ENCODE results near the gene PRDM16.

PRDM16 gene

DNA sequence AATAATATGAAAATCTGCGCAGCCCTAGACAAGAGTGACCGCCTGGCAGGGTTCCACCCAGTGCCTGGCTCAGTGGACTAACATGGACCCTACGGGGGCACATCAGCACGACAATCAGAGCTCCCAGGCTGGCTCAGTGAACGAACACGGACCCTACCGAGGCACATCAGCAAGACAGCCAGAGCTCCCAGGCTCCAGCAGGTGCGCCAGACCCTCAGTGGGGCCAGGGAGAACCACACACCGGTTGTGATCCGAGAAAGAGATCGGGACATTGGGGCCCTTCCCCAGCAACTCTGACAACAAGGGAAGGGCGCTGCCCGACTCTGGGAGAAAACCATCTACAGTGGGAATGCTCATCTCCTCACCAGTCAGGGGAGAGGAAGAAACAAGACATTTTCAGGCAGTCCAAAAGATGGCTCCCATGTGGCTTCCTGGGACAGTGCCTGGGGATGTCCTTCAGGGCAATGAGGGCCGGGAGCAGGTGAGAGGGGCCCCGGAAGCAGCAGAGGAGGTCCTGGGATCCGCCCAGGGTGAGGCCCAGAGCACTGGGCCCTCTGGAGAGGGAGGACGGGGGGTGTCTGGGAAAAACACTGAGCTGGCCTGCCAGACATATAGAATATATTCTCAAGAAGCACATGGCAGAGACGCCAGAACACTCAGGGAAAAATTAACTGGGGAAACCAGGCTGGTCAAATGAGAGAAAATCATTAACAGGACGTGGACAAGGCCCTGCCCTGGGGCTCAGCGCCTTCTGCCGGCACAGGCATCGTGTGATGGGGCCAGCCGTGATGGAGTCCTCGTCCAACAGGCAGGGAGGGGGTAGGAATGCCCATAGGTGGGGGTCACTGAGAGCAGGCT lies 390.3 kb downstream of the PRDM16 start (continued):
- TF ChIP-seq PPARA (CRISPR knock-in tag; IDR thresholded peaks at IDR 0.05; ENCODE audit: borderline replicate concordance): no peak
- TF ChIP-seq POU6F1 (CRISPR knock-in tag; IDR thresholded peaks at IDR 0.05; ENCODE audit: borderline replicate concordance, low read depth): no peak
- TF ChIP-seq ZNF70 (CRISPR knock-in tag; IDR thresholded peaks at IDR 0.05): no peak
- TF ChIP-seq OSR1 (CRISPR knock-in tag; IDR thresholded peaks at IDR 0.05): no peak
- TF ChIP-seq ARNTL (CRISPR knock-in tag; IDR thresholded peaks at IDR 0.05; ENCODE audit: borderline replicate concordance, low read depth): no peak

DNA sequence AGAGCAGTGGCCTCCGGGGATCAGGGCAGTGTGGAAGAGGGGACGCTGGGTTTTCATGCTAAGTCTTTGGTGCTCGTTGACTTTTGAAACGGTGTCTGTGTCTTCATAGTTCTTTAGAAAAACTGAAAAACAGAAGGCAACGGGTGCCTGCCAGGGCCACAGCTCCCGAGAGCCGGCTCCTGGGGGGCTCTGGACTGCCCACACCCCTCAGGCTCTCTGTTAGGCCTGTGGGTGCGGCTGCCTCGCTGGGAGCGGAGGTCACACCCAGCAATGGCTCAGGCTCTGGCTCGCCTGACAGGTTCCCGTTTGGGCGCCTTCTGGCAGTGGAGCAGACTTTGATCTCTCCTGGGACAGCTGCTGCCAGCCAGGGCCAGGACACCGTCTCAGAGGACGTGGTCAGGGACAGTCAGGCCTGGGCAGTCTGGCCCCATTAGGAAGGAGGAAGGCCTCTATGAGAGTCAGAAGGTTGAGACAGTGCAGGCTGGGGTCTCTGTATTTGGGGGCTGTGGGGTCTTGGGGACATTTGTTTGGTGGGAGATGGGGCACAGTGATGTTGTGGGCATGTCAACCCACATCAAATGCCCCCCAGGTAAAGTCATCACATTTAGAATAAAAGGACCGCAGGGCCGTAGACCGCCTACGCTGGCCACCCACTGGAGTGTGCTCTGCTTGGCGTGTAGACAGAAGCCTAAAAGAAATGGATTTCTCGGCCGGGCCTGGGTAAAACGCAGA lies 391.1 kb downstream of the PRDM16 start:
- TF ChIP-seq, protein P1, sequence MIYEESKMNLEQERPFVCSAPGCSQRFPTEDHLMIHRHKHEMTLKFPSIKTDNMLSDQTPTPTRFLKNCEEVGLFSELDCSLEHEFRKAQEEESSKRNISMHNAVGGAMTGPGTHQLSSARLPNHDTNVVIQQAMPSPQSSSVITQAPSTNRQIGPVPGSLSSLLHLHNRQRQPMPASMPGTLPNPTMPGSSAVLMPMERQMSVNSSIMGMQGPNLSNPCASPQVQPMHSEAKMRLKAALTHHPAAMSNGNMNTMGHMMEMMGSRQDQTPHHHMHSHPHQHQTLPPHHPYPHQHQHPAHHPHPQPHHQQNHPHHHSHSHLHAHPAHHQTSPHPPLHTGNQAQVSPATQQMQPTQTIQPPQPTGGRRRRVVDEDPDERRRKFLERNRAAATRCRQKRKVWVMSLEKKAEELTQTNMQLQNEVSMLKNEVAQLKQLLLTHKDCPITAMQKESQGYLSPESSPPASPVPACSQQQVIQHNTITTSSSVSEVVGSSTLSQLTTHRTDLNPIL (CRISPR knock-in tag; IDR thresholded peaks at IDR 0.05; ENCODE audit: low read depth): no peak
- TF ChIP-seq BACH2 (CRISPR knock-in tag; IDR thresholded peaks at IDR 0.05; ENCODE audit: borderline replicate concordance): no peak
- no peak for TF ChIP-seq TOX (CRISPR knock-in tag; IDR thresholded peaks at IDR 0.05; ENCODE audit: borderline replicate concordance)
- TF ChIP-seq GLIS3 (CRISPR knock-in tag; IDR thresholded peaks at IDR 0.05): no peak
- no peak for TF ChIP-seq SNAI2 (CRISPR knock-in tag; IDR thresholded peaks at IDR 0.05)
- TF ChIP-seq, protein P2, sequence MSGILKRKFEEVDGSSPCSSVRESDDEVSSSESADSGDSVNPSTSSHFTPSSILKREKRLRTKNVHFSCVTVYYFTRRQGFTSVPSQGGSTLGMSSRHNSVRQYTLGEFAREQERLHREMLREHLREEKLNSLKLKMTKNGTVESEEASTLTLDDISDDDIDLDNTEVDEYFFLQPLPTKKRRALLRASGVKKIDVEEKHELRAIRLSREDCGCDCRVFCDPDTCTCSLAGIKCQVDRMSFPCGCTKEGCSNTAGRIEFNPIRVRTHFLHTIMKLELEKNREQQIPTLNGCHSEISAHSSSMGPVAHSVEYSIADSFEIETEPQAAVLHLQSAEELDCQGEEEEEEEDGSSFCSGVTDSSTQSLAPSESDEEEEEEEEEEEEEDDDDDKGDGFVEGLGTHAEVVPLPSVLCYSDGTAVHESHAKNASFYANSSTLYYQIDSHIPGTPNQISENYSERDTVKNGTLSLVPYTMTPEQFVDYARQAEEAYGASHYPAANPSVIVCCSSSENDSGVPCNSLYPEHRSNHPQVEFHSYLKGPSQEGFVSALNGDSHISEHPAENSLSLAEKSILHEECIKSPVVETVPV (CRISPR knock-in tag; IDR thresholded peaks at IDR 0.05): no peak
- no peak for TF ChIP-seq ESRRG (CRISPR knock-in tag; IDR thresholded peaks at IDR 0.05)
- ATAC-seq: no peak

DNA sequence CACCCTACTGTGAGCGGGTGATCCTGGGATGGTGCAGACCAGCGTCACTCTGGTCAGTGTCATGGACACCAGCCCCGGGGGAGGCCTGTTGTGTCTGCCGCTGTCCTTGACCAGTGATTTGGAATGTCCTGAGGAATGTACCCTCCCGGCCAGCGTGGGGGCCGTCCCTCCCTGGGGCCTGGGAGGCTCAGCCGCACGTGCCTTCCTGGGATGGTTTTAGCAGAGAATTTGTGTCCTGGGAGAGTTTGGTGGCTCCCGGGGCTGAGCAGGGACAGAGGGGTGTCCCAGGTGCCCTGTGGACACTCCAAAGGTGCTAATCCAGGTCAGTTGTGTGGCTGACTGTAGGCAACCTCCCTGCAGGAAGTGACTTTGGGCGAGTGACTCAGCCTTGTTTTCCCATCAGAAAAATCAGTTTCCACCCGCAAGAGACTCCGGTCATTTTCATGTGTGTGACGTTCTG lies 391.7 kb downstream of the PRDM16 start:
- no peak for ATAC-seq
- no peak for TF ChIP-seq GLIS3 (CRISPR knock-in tag; IDR thresholded peaks at IDR 0.05)
- no peak for TF ChIP-seq ZNF565 (CRISPR knock-in tag; conservative IDR thresholded peaks at IDR 0.05; ENCODE audit: low read depth)

GRCh38 chr1:3461238-3461933 lies 392.4 kb downstream of the PRDM16 start:
- no peak for ATAC-seq
- no peak for TF ChIP-seq BACH2 (CRISPR knock-in tag; IDR thresholded peaks at IDR 0.05; ENCODE audit: borderline replicate concordance)
- TF ChIP-seq, protein P2 (CRISPR knock-in tag; IDR thresholded peaks at IDR 0.05): no peak
- no peak for TF ChIP-seq PATZ1 (CRISPR knock-in tag; IDR thresholded peaks at IDR 0.05; ENCODE audit: borderline replicate concordance)
- no peak for TF ChIP-seq ZNF8 (CRISPR knock-in tag; IDR thresholded peaks at IDR 0.05)
- no peak for TF ChIP-seq PPARA (CRISPR knock-in tag; IDR thresholded peaks at IDR 0.05; ENCODE audit: borderline replicate concordance)
- no peak for TF ChIP-seq ESRRG (CRISPR knock-in tag; IDR thresholded peaks at IDR 0.05)
- TF ChIP-seq TCF4 (CRISPR knock-in tag; IDR thresholded peaks at IDR 0.05; ENCODE audit: borderline replicate concordance): no peak
